VCaP (cell line): ENCODE data around the gene ATP2B3.

ENCODE experiments used
- H3K27ac ChIP-seq: fragments of 450-650 bp; 2 replicates; pipeline ENCODE4 v1.5.1; 2017
- TF ChIP-seq, protein P1 (sequence below): fragments of 450-650 bp; conservative IDR thresholded peaks from 2 replicates; pipeline ENCODE4 v1.5.1; 2017; ENCODE audit warnings: mild to moderate bottlenecking, moderate library complexity

The ATP2B3 gene

DNA sequence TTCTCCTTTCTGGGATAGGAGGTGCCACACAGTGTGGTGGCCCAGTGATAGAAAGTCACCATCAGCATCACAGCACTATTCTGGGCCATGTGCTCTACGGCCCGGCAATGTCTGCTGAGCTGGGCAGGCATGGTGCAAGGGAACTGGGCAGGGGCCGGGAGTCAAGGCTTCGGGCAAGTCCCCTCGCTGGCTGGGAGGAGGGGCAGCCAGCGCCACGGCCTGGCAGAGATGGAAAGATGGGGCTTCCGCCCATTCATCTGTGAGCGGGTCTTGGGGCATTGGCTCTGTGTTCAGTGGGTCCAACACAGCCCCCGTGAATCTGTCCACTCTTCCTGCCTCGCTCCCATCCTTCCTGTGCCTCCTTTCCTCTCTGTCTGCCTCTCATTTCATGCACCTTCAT is 7.1 kb upstream of the ATP2B3 start:
- H3K27ac ChIP-seq, result no peak overlapping the region
- TF ChIP-seq, protein P1, sequence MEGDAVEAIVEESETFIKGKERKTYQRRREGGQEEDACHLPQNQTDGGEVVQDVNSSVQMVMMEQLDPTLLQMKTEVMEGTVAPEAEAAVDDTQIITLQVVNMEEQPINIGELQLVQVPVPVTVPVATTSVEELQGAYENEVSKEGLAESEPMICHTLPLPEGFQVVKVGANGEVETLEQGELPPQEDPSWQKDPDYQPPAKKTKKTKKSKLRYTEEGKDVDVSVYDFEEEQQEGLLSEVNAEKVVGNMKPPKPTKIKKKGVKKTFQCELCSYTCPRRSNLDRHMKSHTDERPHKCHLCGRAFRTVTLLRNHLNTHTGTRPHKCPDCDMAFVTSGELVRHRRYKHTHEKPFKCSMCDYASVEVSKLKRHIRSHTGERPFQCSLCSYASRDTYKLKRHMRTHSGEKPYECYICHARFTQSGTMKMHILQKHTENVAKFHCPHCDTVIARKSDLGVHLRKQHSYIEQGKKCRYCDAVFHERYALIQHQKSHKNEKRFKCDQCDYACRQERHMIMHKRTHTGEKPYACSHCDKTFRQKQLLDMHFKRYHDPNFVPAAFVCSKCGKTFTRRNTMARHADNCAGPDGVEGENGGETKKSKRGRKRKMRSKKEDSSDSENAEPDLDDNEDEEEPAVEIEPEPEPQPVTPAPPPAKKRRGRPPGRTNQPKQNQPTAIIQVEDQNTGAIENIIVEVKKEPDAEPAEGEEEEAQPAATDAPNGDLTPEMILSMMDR, result no peak

DNA sequence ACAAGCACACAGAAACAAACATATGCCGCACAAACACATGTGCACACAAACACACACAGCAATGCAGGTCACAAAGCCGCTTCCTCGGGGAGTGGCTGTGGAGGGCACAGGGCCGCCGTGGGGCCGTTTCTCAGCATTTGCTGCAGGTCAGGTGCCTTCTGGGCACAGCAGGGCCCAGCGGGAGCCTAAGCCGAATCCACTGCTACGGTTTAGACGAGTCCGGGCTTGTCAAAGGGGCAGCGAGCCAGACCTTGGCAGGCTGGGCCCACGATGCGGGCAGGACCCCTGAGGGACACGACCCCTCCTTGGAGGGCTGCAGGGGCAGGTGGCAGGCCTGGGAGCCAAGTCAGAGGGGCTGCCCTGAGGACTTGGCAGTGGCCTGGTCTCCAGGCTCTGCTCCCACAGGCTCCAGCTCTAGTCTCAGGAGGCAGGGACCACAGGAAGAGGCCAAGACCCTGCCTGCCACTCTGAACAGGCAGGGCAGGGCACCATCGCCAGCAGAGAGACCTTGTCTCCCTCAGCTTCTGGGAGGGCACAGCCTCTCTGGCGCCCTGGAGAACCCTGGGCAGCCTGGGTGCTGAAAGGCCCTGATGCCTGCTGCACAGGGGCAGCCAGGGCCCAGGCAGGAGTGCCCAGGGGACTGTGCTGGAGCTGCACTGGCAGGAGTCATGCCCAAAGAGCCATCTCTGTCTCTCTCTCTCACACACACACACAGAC is 5.5 kb upstream of the ATP2B3 start:
- no peak overlapping the region for H3K27ac ChIP-seq
- TF ChIP-seq, protein P1, result no peak

DNA sequence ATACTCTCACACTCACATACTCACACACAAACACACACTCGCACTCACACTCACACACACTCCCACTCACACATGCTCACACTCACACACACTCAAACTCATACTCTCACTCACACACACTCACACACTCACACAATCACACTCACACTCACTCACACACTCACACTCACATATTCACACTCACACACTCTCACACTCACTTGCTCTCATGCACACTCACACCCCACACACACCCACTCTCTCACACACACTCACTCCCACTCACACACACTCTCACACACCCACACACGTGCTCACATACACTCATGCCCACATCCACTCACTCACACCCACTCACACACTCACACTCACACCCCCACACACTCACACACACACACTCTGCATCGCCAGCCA is 4.9 kb upstream of the ATP2B3 start:
- H3K27ac ChIP-seq, result no peak overlapping the region
- TF ChIP-seq, protein P1, result no peak

DNA sequence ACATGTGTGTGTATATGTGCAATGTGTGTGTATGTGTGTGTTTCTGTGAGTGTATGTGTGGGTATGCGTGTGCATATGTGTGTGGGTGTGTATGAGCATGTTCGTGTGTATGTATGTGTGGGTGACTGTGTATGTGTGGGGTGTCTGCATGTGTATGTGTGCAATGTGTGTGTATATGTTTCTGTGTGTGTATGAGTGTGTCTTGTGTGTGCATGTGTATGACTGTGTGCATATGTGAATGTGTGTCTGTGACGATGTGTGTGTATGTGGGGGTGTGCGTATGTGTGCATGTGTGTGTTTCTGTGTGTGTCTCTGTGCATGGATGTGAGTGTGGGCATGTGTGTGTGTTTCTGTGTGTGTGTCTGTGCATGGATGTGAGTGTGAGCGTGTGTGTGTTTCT is 4.2 kb upstream of the ATP2B3 start:
- H3K27ac ChIP-seq, result no peak overlapping the region
- TF ChIP-seq, protein P1, result no peak

DNA sequence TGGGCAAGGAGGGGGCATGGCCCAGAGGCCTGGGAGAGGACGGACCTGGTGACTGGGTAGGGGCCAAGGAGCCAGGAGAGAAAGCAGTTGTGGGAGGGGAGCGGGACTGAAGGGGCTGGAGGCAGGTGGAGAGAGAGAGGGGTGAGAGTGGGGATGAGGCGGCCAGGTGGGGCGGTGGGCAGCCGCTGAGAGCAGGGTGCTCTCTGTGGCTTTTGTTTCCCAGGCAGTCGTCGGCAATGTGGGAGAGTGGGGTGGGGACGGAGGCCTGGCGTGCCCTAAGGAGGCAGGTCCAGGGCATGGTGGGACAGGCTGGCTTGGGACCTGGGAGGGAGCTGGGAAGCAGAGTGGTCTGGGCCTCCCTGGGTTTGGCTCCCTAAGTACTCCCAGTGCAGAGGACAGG is 3.2 kb upstream of the ATP2B3 start:
- no peak overlapping the region for H3K27ac ChIP-seq
- TF ChIP-seq, protein P1, result no peak

DNA sequence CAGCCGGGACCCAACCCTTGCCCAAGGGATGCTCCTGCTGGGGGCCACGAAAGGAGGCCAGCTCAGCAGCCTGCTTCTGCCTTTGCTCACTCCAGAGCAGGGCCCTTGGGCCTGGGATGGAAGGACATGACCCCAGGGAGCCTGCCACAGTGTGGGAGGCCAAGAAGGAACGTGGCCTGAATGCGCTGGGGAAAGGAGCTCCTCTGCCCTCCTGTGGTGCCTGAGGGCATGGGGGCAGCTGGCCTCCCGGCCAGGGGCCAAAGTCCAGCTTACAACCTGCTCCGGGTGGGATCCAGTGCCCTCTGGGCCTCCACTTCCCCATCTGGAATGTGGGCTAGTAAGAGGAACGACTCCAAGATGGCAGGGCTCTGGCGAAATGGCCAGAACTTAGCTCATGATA is 2.0 kb upstream of the ATP2B3 start:
- TF ChIP-seq, protein P1, result no peak
- H3K27ac ChIP-seq, result no peak overlapping the region

DNA sequence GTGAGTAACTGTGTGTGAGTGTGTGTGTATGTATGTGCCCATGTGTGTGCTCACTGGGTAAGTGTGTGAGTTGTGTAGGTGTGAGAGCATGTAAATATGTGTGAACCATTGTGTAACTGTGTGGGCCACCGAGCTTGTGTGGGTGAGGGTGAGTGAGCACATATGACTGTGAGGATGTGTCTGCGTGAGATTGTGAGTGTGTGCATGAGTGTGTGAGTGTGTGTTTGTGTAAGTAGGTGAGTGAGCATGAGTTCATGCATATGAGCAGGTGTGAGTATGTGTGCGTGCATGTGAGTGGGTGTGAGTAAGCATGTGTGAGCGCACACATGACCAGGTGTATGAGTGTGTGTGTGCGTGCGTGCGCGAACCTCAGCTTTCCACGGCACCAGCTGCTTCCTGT is 1.4 kb upstream of the ATP2B3 start:
- TF ChIP-seq, protein P1, result no peak
- no peak overlapping the region for H3K27ac ChIP-seq
